ENCODE results near the gene CCDC74A. TPM values are rescaled to one million over a fixed set of nuclear protein-coding genes. Genes with fewer than 3 reads are reported as not detected.
"Not testable (repeated sequence)": the region's sequence is repeated elsewhere in the genome, so short reads cannot be mapped to it uniquely, and the experiment has no call there.

Gene CCDC74A
- total RNA-seq, 1 donor, result 13.4 TPM

GRCh38 chr2:131557558-131558321 lies 30.1 kb downstream of the CCDC74A start:
- no peak overlapping the region for H3K27ac ChIP-seq (ENCODE audit: low read depth, low read length)
- no peaks in the 10 kb centered on the region for H3K79me2 ChIP-seq (ENCODE audit: insufficient read depth, low read length)
- H3K36me3 ChIP-seq (ENCODE audit: insufficient read depth, low read length), result no peaks in the 10 kb centered on the region
- H3K4me3 ChIP-seq (ENCODE audit: insufficient read depth, low read length), result no peak overlapping the region
- H3K27me3 ChIP-seq (ENCODE audit: insufficient read depth, low read length), result peaks cover 9% of the 10 kb centered on the region
- no peak overlapping the region for H2AFZ ChIP-seq (ENCODE audit: low read length)
- no peak for TF ChIP-seq CTCF (IDR thresholded peaks at IDR 0.05; ENCODE audit: extremely low read depth, low read depth, low read length)
- H3K4me2 ChIP-seq (ENCODE audit: insufficient read depth, low read length), result no peak overlapping the region
- no peaks in the 10 kb centered on the region for H3K9me3 ChIP-seq (ENCODE audit: low read depth, low read length)
- H3K4me1 ChIP-seq (ENCODE audit: insufficient read depth, low read length), result no peaks in the 10 kb centered on the region
- H4K20me1 ChIP-seq (ENCODE audit: insufficient read depth, low read length), result no peaks in the 10 kb centered on the region
- DNase-seq (ENCODE audit: insufficient read length, low spot score, missing footprints), result no peak

- no peaks in the 10 kb centered on the region for H3K79me2 ChIP-seq (ENCODE audit: insufficient read depth, low read length)
- peaks cover 3% of the 10 kb centered on the region for H3K27me3 ChIP-seq (ENCODE audit: insufficient read depth, low read length)
- no peaks in the 10 kb centered on the region for H3K36me3 ChIP-seq (ENCODE audit: insufficient read depth, low read length)
- no peak overlapping the region for H3K27ac ChIP-seq (ENCODE audit: low read depth, low read length)
- H3K4me2 ChIP-seq (ENCODE audit: insufficient read depth, low read length), result no peak overlapping the region
- DNase-seq (ENCODE audit: insufficient read length, low spot score, missing footprints), result no peak
- no peaks in the 10 kb centered on the region for H3K9me3 ChIP-seq (ENCODE audit: low read depth, low read length)
- no peak for TF ChIP-seq CTCF (IDR thresholded peaks at IDR 0.05; ENCODE audit: extremely low read depth, low read depth, low read length)
- H2AFZ ChIP-seq (ENCODE audit: low read length), result no peak overlapping the region
- H4K20me1 ChIP-seq (ENCODE audit: insufficient read depth, low read length), result no peaks in the 10 kb centered on the region
- H3K4me3 ChIP-seq (ENCODE audit: insufficient read depth, low read length), result no peak overlapping the region
- H3K4me1 ChIP-seq (ENCODE audit: insufficient read depth, low read length), result no peaks in the 10 kb centered on the region
Observed at GRCh38 chr2:131566371-131566770, 38.7 kb downstream of the CCDC74A start.

GRCh38 chr2:131567891-131568290 lies 40.2 kb downstream of the CCDC74A start:
- no peak overlapping the region for H3K4me2 ChIP-seq (ENCODE audit: insufficient read depth, low read length)
- H3K27me3 ChIP-seq (ENCODE audit: insufficient read depth, low read length), result peaks cover 3% of the 10 kb centered on the region
- H3K4me1 ChIP-seq (ENCODE audit: insufficient read depth, low read length), result no peaks in the 10 kb centered on the region
- H4K20me1 ChIP-seq (ENCODE audit: insufficient read depth, low read length), result no peaks in the 10 kb centered on the region
- no peaks in the 10 kb centered on the region for H3K9me3 ChIP-seq (ENCODE audit: low read depth, low read length)
- H3K36me3 ChIP-seq (ENCODE audit: insufficient read depth, low read length), result no peaks in the 10 kb centered on the region
- no peak overlapping the region for H3K27ac ChIP-seq (ENCODE audit: low read depth, low read length)
- no peak for DNase-seq (ENCODE audit: insufficient read length, low spot score, missing footprints)
- H3K79me2 ChIP-seq (ENCODE audit: insufficient read depth, low read length), result no peaks in the 10 kb centered on the region
- no peak for TF ChIP-seq CTCF (IDR thresholded peaks at IDR 0.05; ENCODE audit: extremely low read depth, low read depth, low read length)
- H3K4me3 ChIP-seq (ENCODE audit: insufficient read depth, low read length), result no peak overlapping the region
- H2AFZ ChIP-seq (ENCODE audit: low read length), result no peak overlapping the region

- H3K4me2 ChIP-seq (ENCODE audit: insufficient read depth, low read length); H3K9me3 ChIP-seq (ENCODE audit: low read depth, low read length); H4K20me1 ChIP-seq (ENCODE audit: insufficient read depth, low read length); DNase-seq (ENCODE audit: insufficient read length, low spot score, missing footprints); H2AFZ ChIP-seq (ENCODE audit: low read length); H3K4me3 ChIP-seq (ENCODE audit: insufficient read depth, low read length); H3K36me3 ChIP-seq (ENCODE audit: insufficient read depth, low read length); H3K4me1 ChIP-seq (ENCODE audit: insufficient read depth, low read length); H3K79me2 ChIP-seq (ENCODE audit: insufficient read depth, low read length); H3K27me3 ChIP-seq (ENCODE audit: insufficient read depth, low read length); H3K27ac ChIP-seq (ENCODE audit: low read depth, low read length): not testable (repeated sequence)
Observed at GRCh38 chr2:131568401-131568800, 40.7 kb downstream of the CCDC74A start.

Data from osteoblast (primary cell).